Measurements from ENCODE around the gene CORIN.
"Not testable (repeated sequence)": the region's sequence is repeated elsewhere in the genome, so short reads cannot be mapped to it uniquely, and the experiment has no call there.

CORIN gene

DNA sequence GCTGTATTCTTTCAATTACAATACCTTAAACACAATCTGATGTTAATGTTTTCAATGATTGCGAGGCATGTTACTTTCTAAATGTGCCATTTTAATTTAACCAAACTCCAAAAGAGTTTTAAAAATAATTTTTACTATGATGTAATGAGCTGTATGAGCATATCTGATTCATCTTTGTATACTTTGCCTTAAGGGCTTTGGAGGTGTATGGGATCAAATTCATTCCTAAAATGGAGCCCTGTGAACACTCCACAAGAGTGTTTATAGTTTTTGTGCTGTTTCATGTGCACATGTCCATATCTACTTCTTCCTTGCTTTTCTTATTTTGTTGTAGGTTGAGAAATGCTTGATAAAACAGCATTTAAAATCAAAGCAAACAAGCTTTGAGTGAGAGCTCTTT is 270.4 kb downstream of the CORIN start:
- TF ChIP-seq JUND (IDR thresholded peaks at IDR 0.05; ENCODE audit: low read depth) = no peak
- in situ Hi-C loops (cut with HindIII; ENCODE audit: low pct_unique_long_range_greater_than_20kb, low sequenced_read_pairs) = no loop called here
- DNase-seq (ENCODE audit: low read depth in 1 of 2, low spot score in 1 of 2) = no peak

DNA sequence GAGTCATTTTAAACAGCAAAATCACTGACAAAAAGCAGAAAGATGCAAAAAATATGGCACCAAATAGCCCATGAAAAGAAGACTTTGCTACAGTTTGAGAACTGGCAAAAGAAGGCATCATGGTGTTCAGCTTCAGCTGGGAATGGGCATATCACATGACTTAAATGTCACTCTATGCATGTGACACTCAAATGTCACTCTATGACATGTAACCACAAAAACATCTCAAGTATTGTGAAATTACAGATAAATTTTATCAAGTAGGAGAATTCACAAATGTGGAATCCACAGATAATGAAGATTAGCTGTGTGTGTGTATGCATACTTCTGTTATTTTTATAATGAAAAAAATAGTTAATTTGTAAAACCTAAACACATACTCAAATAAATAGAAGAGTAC is 270.9 kb downstream of the CORIN start:
- in situ Hi-C loops (cut with HindIII; ENCODE audit: low pct_unique_long_range_greater_than_20kb, low sequenced_read_pairs) = no loop called here
- DNase-seq (ENCODE audit: low read depth in 1 of 2, low spot score in 1 of 2) = no peak
- TF ChIP-seq JUND (IDR thresholded peaks at IDR 0.05; ENCODE audit: low read depth) = no peak

DNA sequence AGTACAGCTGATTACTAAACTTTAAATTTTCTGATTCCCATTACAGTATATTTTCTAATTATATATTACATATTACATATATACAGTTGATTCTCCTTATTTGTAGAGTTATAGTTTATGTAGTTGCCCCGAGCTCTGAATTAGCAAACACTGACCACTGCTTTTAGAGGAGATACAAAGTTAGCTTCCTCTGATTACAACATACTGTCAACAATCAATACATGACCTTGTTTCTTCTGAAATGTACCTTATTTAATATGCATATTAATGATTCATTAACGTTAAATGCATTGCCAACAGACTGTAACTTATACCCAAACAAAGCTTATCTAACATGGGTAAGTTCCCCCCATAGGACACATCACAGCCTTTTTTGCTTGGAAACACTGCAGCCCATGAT is 271.3 kb downstream of the CORIN start:
- in situ Hi-C loops (cut with HindIII; ENCODE audit: low pct_unique_long_range_greater_than_20kb, low sequenced_read_pairs) = no loop called here
- no peak for TF ChIP-seq JUND (IDR thresholded peaks at IDR 0.05; ENCODE audit: low read depth)
- DNase-seq (ENCODE audit: low read depth in 1 of 2, low spot score in 1 of 2) = no peak

DNA sequence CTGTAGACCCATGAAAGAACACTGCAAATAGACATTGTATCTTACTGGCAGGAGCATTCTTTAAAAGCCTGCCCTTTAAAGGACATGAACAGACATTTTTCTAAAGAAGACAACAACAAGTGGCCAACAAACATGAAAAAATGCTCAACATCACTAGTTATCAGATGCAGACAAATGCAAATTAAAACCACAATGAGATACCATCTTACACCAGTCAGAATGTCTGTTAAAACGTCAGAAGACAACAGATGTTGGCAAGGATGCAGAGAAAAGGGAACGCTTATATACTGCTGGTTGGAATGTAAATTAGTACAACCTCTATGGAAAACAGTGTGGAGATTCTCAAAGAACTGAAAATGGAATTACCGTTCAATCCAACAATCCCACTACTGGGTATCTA is 275.6 kb downstream of the CORIN start:
- in situ Hi-C loops (cut with HindIII; ENCODE audit: low pct_unique_long_range_greater_than_20kb, low sequenced_read_pairs) = no loop called here
- no peak for DNase-seq (ENCODE audit: low read depth in 1 of 2, low spot score in 1 of 2)
- no peak for TF ChIP-seq JUND (IDR thresholded peaks at IDR 0.05; ENCODE audit: low read depth)

DNA sequence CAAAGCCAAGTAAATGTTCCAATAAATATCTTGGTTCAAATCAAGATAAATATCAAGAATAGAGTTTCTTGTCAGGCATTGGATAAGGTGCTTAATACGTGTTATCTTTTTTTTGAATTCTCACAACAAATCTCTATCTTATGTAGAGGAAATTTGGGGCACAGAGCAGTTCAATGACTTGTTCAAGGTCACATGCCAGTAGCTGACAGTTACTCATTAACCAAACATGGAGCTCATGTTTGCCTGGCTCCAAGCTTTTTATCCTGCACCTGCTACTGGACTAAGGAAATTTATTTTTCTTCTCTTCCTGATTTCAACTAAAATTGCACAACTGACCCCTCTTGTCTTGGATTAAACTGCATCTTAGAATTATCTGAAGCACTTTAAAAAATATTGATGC is 276.5 kb downstream of the CORIN start:
- no peak for TF ChIP-seq JUND (IDR thresholded peaks at IDR 0.05; ENCODE audit: low read depth)
- DNase-seq (ENCODE audit: low read depth in 1 of 2, low spot score in 1 of 2) = no peak
- in situ Hi-C loops (cut with HindIII; ENCODE audit: low pct_unique_long_range_greater_than_20kb, low sequenced_read_pairs) = no loop called here

DNA sequence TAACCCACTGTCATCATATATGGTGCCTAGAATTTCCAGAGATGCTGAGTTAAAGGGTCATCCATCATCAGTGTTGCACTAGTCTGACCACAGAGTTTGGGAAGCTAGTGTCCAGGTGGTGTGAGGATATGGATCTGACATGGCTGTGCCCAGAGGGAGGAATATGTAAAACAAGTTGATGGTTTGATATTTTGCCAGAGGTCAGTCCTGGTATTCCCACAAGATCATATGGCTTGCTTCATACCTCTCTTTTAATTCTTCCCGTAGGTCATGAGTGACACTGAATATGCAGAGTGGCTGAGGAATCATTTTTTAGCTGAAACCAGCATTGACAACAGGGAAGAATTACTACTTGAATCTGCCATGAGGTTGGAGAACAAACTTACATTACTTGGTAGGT is 277.2 kb downstream of the CORIN start:
- TF ChIP-seq JUND (IDR thresholded peaks at IDR 0.05; ENCODE audit: low read depth) = no peak
- no peak for DNase-seq (ENCODE audit: low read depth in 1 of 2, low spot score in 1 of 2)
- in situ Hi-C loops (cut with HindIII; ENCODE audit: low pct_unique_long_range_greater_than_20kb, low sequenced_read_pairs) = no loop called here

DNA sequence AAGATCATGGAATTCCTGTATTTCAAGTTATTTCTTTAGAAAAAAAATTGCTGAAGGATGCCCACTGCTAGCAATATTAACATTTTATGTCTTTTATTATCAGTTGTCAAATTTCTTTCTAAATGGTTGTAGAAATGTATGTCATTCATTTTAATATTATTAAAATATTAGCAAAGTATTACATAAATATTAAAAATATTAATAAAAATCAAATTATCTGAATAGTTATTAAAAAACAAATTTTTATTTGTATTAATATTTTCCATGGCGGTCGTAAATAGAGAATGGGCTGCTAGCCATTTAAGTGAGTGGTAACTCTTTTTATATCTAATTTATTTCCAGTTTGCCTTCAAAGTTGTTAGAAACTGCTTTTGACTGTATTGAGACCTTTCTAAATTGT is 280.6 kb downstream of the CORIN start:
- DNase-seq (ENCODE audit: low read depth in 1 of 2, low spot score in 1 of 2) = no peak
- no peak for TF ChIP-seq JUND (IDR thresholded peaks at IDR 0.05; ENCODE audit: low read depth)
- in situ Hi-C loops (cut with HindIII; ENCODE audit: low pct_unique_long_range_greater_than_20kb, low sequenced_read_pairs) = no loop called here

DNA sequence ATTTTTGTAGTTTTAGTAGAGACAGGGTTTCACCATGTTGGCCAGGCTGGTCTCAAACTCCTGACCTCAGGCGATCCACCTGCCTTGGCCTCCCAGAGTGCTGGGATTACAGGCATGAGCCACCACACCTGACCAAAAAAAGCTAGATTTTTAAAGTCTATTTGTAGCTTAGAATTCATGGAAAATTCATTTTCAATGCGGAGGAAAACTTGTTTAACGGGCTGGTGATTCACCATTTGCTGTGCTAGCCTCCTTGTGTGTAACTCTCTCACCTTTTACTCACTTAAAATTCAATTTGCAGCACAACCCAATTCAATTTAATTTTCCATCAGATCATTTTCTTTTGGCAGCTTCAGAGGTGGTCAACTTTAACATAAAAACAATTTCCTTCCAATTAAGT is 281.9 kb downstream of the CORIN start:
- in situ Hi-C loops (cut with HindIII; ENCODE audit: low pct_unique_long_range_greater_than_20kb, low sequenced_read_pairs); DNase-seq (ENCODE audit: low read depth in 1 of 2, low spot score in 1 of 2): not testable (repeated sequence)

DNA sequence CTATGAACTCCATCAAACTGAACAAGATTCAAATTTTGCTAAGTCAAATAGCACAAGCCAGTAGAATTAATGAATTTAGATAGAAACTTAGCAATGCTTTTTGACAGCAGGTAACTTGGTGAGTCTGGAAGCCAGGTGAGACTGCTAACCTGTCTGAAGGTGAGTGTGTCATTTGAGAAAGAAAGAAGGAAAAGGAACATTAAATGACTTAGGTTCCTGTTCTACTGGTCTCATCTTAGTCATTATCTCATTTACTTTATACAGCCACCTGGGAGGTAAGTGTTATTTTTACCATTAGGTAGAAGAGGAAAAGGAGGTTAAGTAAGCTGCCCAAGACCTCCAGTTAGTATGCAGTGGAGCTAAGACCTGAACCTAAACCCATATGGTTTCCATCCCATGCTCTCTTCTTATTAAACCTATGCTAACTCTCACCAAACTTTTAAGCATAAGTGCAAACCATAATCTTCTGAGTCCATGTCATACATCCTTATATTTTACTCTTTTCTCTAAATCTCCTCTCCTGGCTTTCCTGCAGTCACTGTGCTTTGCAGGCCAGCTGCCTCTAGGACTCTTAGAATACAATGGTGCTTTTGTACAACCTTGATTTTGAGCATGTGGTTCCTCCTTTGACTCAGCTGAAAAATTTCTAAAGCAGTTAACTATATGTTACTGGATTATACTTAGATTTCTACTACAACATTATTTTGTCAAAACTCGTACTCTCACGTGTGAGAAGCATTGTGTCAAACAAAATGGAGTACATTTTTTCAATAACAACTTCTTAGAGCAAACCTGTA is 284.3 kb downstream of the CORIN start:
- TF ChIP-seq JUND (IDR thresholded peaks at IDR 0.05; ENCODE audit: low read depth) = no peak
- DNase-seq (ENCODE audit: low read depth in 1 of 2, low spot score in 1 of 2) = no peak

DNA sequence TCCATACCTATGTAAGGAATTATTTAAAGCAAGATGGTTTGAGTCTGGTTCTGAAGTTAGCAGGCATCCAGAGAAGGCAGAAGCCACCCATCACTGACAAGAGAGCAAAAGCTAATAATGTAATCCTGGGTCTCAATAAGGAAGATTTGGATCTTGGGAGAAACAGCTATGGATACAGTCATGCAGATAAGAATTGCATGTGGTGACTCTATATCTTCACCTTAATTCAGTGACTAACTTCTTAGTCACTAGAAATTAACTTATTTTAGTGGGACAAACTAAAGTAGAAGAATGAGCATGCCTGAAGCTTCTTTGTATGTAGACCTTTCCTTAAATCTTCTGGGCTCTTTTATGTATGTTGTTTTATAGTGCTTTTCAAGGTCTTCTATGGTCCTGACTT is 286.2 kb downstream of the CORIN start:
- in situ Hi-C loops (cut with HindIII; ENCODE audit: low pct_unique_long_range_greater_than_20kb, low sequenced_read_pairs) = no loop called here
- no peak for DNase-seq (ENCODE audit: low read depth in 1 of 2, low spot score in 1 of 2)
- no peak for TF ChIP-seq JUND (IDR thresholded peaks at IDR 0.05; ENCODE audit: low read depth)

More for the DNA sequence above, 284.3 kb downstream of the CORIN start:
- in situ Hi-C loops (cut with HindIII; ENCODE audit: low pct_unique_long_range_greater_than_20kb, low sequenced_read_pairs) = no loop called here

DNA sequence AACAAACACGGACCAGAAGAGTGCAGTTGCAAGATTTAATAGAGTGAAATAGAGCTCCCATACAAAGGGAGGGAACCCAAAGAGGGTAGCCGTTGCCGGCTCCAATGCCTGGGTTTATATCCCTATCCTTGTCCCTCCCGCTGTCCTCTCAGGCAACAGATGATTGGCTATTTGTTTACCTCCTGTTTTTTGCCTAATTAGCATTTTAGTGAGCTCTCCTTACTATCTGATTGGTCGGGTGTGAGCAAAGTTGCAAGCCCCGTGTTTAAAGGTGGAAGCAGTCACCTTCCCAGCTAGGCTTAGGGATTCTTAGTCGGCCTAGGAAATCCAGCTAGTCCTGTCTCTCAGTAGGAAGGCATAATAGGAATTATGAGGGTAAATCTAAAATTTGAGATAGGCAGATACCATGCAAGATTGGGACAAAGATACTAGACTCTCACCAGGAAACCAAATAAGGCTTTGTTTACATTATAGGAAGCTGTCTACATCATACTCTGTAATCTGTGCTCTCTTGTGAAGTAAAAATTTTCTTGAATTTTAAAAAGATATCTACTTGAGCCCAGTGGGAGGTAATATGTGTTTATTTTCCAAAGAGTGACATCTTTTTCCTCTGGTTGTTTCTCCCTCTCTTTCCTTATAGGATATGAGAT is 286.8 kb downstream of the CORIN start:
- TF ChIP-seq JUND (IDR thresholded peaks at IDR 0.05; ENCODE audit: low read depth) = no peak
- in situ Hi-C loops (cut with HindIII; ENCODE audit: low pct_unique_long_range_greater_than_20kb, low sequenced_read_pairs) = no loop called here
- DNase-seq (ENCODE audit: low read depth in 1 of 2, low spot score in 1 of 2) = no peak

DNA sequence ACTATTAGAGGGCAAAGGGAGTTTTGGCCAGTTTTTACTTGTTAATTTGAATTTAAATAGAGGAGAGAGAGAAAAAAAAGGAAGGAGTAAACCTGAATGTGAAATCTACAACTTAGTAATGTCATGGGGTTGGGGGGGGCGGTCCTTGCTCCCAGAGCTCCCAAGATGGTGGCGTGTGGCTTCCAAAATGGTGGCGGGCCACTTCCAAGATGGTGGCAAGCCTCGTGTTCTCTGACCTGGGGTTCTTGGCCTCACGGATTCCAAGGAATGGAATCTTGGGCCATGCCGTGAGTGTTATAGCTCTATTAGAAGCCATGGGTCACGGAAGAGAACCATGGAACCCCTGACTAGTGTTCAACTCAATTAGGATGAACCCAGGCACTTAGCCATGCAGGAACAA is 287.5 kb downstream of the CORIN start:
- in situ Hi-C loops (cut with HindIII; ENCODE audit: low pct_unique_long_range_greater_than_20kb, low sequenced_read_pairs); DNase-seq (ENCODE audit: low read depth in 1 of 2, low spot score in 1 of 2): not testable (repeated sequence)

Data from T47D (cell line).